GM10266 (cell line): ENCODE data around the gene TMPRSS6.
A peak's percentile ranks its signal among the peaks of the same experiment; 100 is the strongest.

Experiments used
- DNase-seq: peaks from one replicate; pipeline ENCODE4 v3.0.0; 2012; ENCODE audit errors: extremely low spot score
- CTCF ChIP-seq: IDR thresholded peaks from 2 replicates; pipeline ENCODE4 v1.5.1; 2012; ENCODE audit warnings: mild to moderate bottlenecking, low read depth; ENCODE audit not compliant: control insufficient read depth, insufficient read depth; ENCODE audit errors: missing control alignments

Gene TMPRSS6

GRCh38 chr22:37132773-37133172, 23.3 kb upstream of the TMPRSS6 start:
- no peak for DNase-seq
- no peak for TF ChIP-seq CTCF

GRCh38 chr22:37129866-37130441, 20.4 kb upstream of the TMPRSS6 start:
- no peak for TF ChIP-seq CTCF
- DNase-seq: no peak

GRCh38 chr22:37128555-37129281, 19.2 kb upstream of the TMPRSS6 start:
- no peak for TF ChIP-seq CTCF
- no peak for DNase-seq

- no peak for TF ChIP-seq CTCF
- no peak for DNase-seq
These were observed 17.9 kb upstream of the TMPRSS6 start for GRCh38 chr22:37127350-37127878.

- DNase-seq: no peak
- peak; percentile 58 for TF ChIP-seq CTCF
These were observed 17.4 kb upstream of the TMPRSS6 start for GRCh38 chr22:37126882-37127281.

- no peak for DNase-seq
- no peak for TF ChIP-seq CTCF
These were observed 16.9 kb upstream of the TMPRSS6 start for GRCh38 chr22:37126383-37126782.

GRCh38 chr22:37123649-37124048, 14.1 kb upstream of the TMPRSS6 start:
- DNase-seq: no peak
- no peak for TF ChIP-seq CTCF
